Measurements from ENCODE around the gene NDUFC2. TPM values are rescaled to one million over a fixed set of nuclear protein-coding genes. Genes with fewer than 3 reads are reported as not detected.
A peak's percentile ranks its signal among the peaks of the same experiment; 100 is the strongest.

The NDUFC2 gene
- total RNA-seq, 4 donors from 2014 or later, result 67.8 to 102 (median 79.6) TPM

- no peak for ATAC-seq
- H3K27ac ChIP-seq, result no peak overlapping the region
- WGBS, 2 donors (ENCODE audit: low coverage in 1 of 2), result 68 to 77% methylated on average over 3 to 5 of the region's 6 CpGs
Measured at GRCh38 chr11:78076733-78077403, 2.8 kb downstream of the NDUFC2 start.

DNA sequence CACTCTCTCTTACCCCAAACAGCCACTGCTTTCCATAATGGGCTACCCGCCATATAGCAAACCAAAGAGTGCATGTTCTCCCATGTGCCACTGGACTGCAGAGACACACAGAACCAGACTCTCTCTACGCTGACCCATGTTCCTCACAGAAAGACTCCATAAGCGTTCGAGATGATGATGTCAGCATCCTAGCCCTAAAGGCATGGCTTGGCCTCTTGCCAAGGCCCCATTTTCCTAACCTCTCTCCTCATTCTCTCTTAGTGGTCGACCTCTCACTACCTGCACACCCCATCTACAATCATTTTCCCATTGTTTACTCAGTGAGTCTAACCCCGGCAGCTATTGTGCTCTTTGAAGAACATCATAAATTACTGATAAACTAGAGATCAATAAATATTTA is 4.9 kb downstream of the NDUFC2 start:
- TF ChIP-seq, protein P1, sequence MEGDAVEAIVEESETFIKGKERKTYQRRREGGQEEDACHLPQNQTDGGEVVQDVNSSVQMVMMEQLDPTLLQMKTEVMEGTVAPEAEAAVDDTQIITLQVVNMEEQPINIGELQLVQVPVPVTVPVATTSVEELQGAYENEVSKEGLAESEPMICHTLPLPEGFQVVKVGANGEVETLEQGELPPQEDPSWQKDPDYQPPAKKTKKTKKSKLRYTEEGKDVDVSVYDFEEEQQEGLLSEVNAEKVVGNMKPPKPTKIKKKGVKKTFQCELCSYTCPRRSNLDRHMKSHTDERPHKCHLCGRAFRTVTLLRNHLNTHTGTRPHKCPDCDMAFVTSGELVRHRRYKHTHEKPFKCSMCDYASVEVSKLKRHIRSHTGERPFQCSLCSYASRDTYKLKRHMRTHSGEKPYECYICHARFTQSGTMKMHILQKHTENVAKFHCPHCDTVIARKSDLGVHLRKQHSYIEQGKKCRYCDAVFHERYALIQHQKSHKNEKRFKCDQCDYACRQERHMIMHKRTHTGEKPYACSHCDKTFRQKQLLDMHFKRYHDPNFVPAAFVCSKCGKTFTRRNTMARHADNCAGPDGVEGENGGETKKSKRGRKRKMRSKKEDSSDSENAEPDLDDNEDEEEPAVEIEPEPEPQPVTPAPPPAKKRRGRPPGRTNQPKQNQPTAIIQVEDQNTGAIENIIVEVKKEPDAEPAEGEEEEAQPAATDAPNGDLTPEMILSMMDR (IDR thresholded peaks at IDR 0.05), result no peak
- TF ChIP-seq POLR2A (IDR thresholded peaks at IDR 0.05), result no peak
- TF ChIP-seq EP300 (IDR thresholded peaks at IDR 0.05), result no peak
- TF ChIP-seq POLR2AphosphoS5 (IDR thresholded peaks at IDR 0.05), result no peak
- Histone ChIP-seq H3K27ac (no peak overlapping the region), H3K9me3 (no peaks in the 10 kb centered on the region), H3K27me3 (no peaks in the 10 kb centered on the region), H3K4me1 (peaks cover 11 to 42% (median 25%) of the 10 kb centered on the region in 3 donors), H3K36me3 (peaks cover 0 to 30% of the 10 kb centered on the region in 2 donors), H3K4me3 (no peak overlapping the region)
- no peak for ATAC-seq
- 63 to 88% methylated on average over 6 of the region's 6 CpGs for WGBS, 2 donors (ENCODE audit: low coverage in 1 of 2)

More at GRCh38 chr11:78076733-78077403, 2.8 kb downstream of the NDUFC2 start:
- H3K4me1 ChIP-seq, result peaks cover 11 to 49% (median 27%) of the 10 kb centered on the region in 3 donors
- no peaks in the 10 kb centered on the region for H3K9me3 ChIP-seq
- no peaks in the 10 kb centered on the region for H3K27me3 ChIP-seq
- TF ChIP-seq POLR2A (IDR thresholded peaks at IDR 0.05) (no peak), EP300 (IDR thresholded peaks at IDR 0.05) (no peak), POLR2AphosphoS5 (IDR thresholded peaks at IDR 0.05) (no peak)
- TF ChIP-seq, protein P1 (IDR thresholded peaks at IDR 0.05), result no peak
- H3K36me3 ChIP-seq, result peaks cover 0 to 9% of the 10 kb centered on the region in 2 donors
- H3K4me3 ChIP-seq, result peak overlapping the region in 1 of 2 donors; percentile 94

DNA sequence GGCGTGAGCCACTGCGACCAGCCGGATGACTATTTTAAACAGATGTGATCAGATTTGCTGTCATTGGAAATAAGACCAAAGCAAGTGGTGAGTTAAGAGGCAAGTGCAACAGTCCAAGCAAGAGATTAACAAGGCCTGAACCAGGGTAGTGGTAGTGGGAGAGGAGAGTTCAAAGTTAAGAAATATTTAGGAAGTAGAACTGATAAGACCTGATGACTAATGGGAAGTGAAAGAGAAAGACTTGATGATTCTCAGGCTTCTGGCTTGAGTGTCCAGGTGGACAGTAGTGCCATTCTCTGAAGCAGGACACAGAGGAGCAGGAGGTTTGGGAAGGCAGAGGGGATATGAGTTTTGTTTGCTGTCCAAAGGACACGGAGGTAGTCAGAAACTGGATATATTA is 7.2 kb downstream of the NDUFC2 start:
- Histone ChIP-seq H3K27me3 (no peaks in the 10 kb centered on the region), H3K9me3 (no peaks in the 10 kb centered on the region), H3K4me3 (no peak overlapping the region), H3K36me3 (peaks cover 0 to 53% of the 10 kb centered on the region in 2 donors), H3K27ac (no peak overlapping the region), H3K4me1 (peaks cover 5 to 33% (median 14%) of the 10 kb centered on the region in 3 donors)
- TF ChIP-seq POLR2AphosphoS5 (IDR thresholded peaks at IDR 0.05), result no peak
- no peak for TF ChIP-seq EP300 (IDR thresholded peaks at IDR 0.05)
- TF ChIP-seq, protein P1 (IDR thresholded peaks at IDR 0.05), result no peak
- TF ChIP-seq POLR2A (IDR thresholded peaks at IDR 0.05), result no peak
- WGBS, 2 donors (ENCODE audit: low coverage in 1 of 2), result 100% methylated on average over 2 of the region's 4 CpGs; no CpG with 5 or more reads in 1 of the 2 donors
- no peak for ATAC-seq

- Histone ChIP-seq H3K36me3 (peaks cover 0 to 57% of the 10 kb centered on the region in 2 donors), H3K4me3 (no peak overlapping the region), H3K27ac (no peak overlapping the region), H3K4me1 (peaks cover 0 to 26% (median 8%) of the 10 kb centered on the region in 3 donors), H3K9me3 (no peaks in the 10 kb centered on the region), H3K27me3 (no peaks in the 10 kb centered on the region)
- TF ChIP-seq POLR2AphosphoS5 (IDR thresholded peaks at IDR 0.05), result no peak
- TF ChIP-seq, protein P1 (IDR thresholded peaks at IDR 0.05), result no peak
- no peak for TF ChIP-seq POLR2A (IDR thresholded peaks at IDR 0.05)
- no peak for TF ChIP-seq EP300 (IDR thresholded peaks at IDR 0.05)
- ATAC-seq, result no peak
- 52 to 58% methylated on average over 3 of the region's 3 CpGs for WGBS, 2 donors (ENCODE audit: low coverage in 1 of 2)
Measured at GRCh38 chr11:78071717-78072116, 7.9 kb downstream of the NDUFC2 start.

DNA sequence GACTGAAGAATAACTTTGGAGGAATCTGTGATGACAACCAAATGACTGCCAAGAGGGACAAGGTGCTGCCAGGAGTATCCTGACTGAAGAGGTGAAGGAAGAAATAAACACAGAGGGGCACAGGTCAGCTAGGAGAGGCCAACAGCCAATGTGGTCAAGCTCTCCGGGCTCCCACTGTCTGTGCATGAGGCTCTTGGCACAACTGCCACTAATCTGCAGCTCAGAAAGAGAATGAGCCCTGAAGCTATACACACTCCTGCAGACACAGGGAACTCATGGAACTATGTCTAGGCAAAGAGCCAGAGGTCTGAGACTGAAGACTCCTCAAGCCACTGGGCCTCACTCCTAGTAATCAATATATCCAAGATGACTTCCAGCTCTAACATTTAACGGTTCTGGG is 9.0 kb downstream of the NDUFC2 start:
- no peaks in the 10 kb centered on the region for H3K27me3 ChIP-seq
- no peak overlapping the region for H3K4me3 ChIP-seq
- TF ChIP-seq POLR2AphosphoS5 (IDR thresholded peaks at IDR 0.05) (no peak), POLR2A (IDR thresholded peaks at IDR 0.05) (no peak), EP300 (IDR thresholded peaks at IDR 0.05) (no peak)
- TF ChIP-seq, protein P1 (IDR thresholded peaks at IDR 0.05), result no peak
- 47 to 65% methylated on average over 2 of the region's 2 CpGs for WGBS, 2 donors (ENCODE audit: low coverage in 1 of 2)
- peaks cover 0 to 57% of the 10 kb centered on the region in 2 donors for H3K36me3 ChIP-seq
- H3K4me1 ChIP-seq, result peaks cover 0 to 15% (median 2%) of the 10 kb centered on the region in 3 donors
- H3K27ac ChIP-seq, result no peak overlapping the region
- ATAC-seq, result no peak
- H3K9me3 ChIP-seq, result no peaks in the 10 kb centered on the region

Data from gastroesophageal sphincter (tissue), 4 donors.